ENCODE data around the gene FAN1.

The FAN1 gene

GRCh38 chr15:30905821-30906220, 2.1 kb downstream of the FAN1 start:
- no peak for DNase-seq (ENCODE audit: extremely low read depth, low read depth)
- TF ChIP-seq CTCF (IDR thresholded peaks at IDR 0.05; ENCODE audit: low read depth, low read length), result no peak

GRCh38 chr15:30906366-30906765, 2.7 kb downstream of the FAN1 start:
- no peak for DNase-seq (ENCODE audit: extremely low read depth, low read depth)
- no peak for TF ChIP-seq CTCF (IDR thresholded peaks at IDR 0.05; ENCODE audit: low read depth, low read length)

GRCh38 chr15:30913761-30914160, 10.0 kb downstream of the FAN1 start:
- TF ChIP-seq CTCF (IDR thresholded peaks at IDR 0.05; ENCODE audit: low read depth, low read length), result no peak

GRCh38 chr15:30917013-30917412, 13.3 kb downstream of the FAN1 start:
- no peak for TF ChIP-seq CTCF (IDR thresholded peaks at IDR 0.05; ENCODE audit: low read depth, low read length)

More at GRCh38 chr15:30913761-30914160, 10.0 kb downstream of the FAN1 start:
- no peak for DNase-seq (ENCODE audit: extremely low read depth, low read depth)

GRCh38 chr15:30917675-30918074, 14.0 kb downstream of the FAN1 start:
- TF ChIP-seq CTCF (IDR thresholded peaks at IDR 0.05; ENCODE audit: low read depth, low read length), result no peak
- DNase-seq (ENCODE audit: extremely low read depth, low read depth), result no peak

More at GRCh38 chr15:30917013-30917412, 13.3 kb downstream of the FAN1 start:
- no peak for DNase-seq (ENCODE audit: extremely low read depth, low read depth)

- DNase-seq (ENCODE audit: extremely low read depth, low read depth), result no peak
- no peak for TF ChIP-seq CTCF (IDR thresholded peaks at IDR 0.05; ENCODE audit: low read depth, low read length)
Observed at GRCh38 chr15:30918366-30918765, 14.7 kb downstream of the FAN1 start.

GRCh38 chr15:30919877-30920550, 16.3 kb downstream of the FAN1 start:
- TF ChIP-seq CTCF (IDR thresholded peaks at IDR 0.05; ENCODE audit: low read depth, low read length), result no peak
- no peak for DNase-seq (ENCODE audit: extremely low read depth, low read depth)
